HL-60 (cell line): ENCODE measurements around the gene TUNAR.
"Not testable (repeated sequence)": the region's sequence is repeated elsewhere in the genome, so short reads cannot be mapped to it uniquely, and the experiment has no call there.

Source experiments
- CTCF ChIP-seq: IDR thresholded peaks from one replicate; pipeline ENCODE4 v1.5.1; 2011; ENCODE audit warnings: low read length, control low read depth, inconsistent platforms; ENCODE audit not compliant: insufficient read depth
- GABPA ChIP-seq: IDR thresholded peaks from 2 replicates; pipeline ENCODE4 v1.6.1; 2012; ENCODE audit warnings: low read depth
- POLR2AphosphoS5 ChIP-seq: IDR thresholded peaks from 2 replicates; pipeline ENCODE4 v1.6.1; 2012; ENCODE audit warnings: low read depth
- REST ChIP-seq: IDR thresholded peaks from 2 replicates; pipeline ENCODE4 v1.6.1; 2012; ENCODE audit warnings: low read depth; ENCODE audit not compliant: insufficient replicate concordance
- SPI1 ChIP-seq: IDR thresholded peaks from 2 replicates; pipeline ENCODE4 v1.6.1; 2012; ENCODE audit warnings: low read depth, mild to moderate bottlenecking, borderline replicate concordance

GRCh38 chr14:95968048-95968447, 91.4 kb downstream of the TUNAR start:
- not testable (repeated sequence) for TF ChIP-seq CTCF, POLR2AphosphoS5, SPI1, GABPA, REST
